ENCODE data around the gene PPM1B. TPM values are rescaled to one million over a fixed set of nuclear protein-coding genes. Genes with fewer than 3 reads are reported as not detected.

Gene PPM1B
- total RNA-seq (10 to 100 TPM; 25.7 to 65.9 (median 54.1) TPM), polyA plus RNA-seq (10 to 100 TPM; 22.6 to 46.2 TPM)
- long read RNA-seq, donor 1, transcript PPM1B-204 (6 exons, 3,877 nt), result minor isoform, 61 of 154 reads
- long read RNA-seq, donor 1, transcript PPM1B-201 (6 exons, 2,606 nt), result major isoform, 84 of 154 reads
- long read RNA-seq, donor 1, partial matches to known transcripts, result 2 of 154 reads
- long read RNA-seq, donor 1, other reads (novel, unspliced or antisense), result 7 of 154 reads
- long read RNA-seq, donor 2, partial matches to known transcripts, result 2 of 6 reads
- long read RNA-seq, donor 2, other reads (novel, unspliced or antisense), result 0 of 6 reads
- long read RNA-seq, donor 3, transcript PPM1B-201 (6 exons, 2,606 nt), result major isoform, 96 of 170 reads
- long read RNA-seq, donor 3, transcript PPM1B-204 (6 exons, 3,877 nt), result minor isoform, 58 of 170 reads
- long read RNA-seq, donor 3, partial matches to known transcripts, result 5 of 170 reads
- long read RNA-seq, donor 3, other reads (novel, unspliced or antisense), result 11 of 170 reads

DNA sequence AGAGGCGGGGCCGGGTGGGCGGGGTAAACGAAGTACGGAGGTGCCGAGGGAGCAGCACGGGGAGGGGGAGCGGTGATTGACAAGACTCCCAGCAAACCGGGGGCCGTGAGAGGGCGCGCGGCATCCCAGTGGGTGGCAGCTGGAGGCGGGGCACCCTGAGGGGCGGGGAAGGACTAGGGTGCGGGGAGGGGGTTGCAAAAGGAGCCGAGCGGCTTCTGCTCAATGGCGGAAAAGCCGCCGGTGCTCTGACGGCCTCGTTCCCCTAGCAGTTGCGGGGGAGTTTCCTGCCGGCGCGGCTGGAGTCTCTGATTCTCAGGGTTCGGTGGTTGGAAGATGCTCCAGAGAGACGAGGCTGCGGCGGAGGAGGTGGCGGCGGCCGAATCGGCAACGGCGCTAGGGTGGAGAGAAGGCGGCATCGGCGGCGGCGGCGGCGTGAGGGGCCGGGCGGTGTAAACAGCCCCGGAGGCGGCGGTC is at the start of gene PPM1B:
Gene PPM1B, plus strand, starts transcription at position 195 of the 474 bp plus-strand sequence. CDS start 32,325 bp downstream, outside the sequence.
- H3K36me3 ChIP-seq, result no peaks in the 10 kb centered on the region
- H3K9me3 ChIP-seq, result peaks cover 0 to 9% (median 0%) of the 10 kb centered on the region in 12 donors
- H3K4me3 ChIP-seq, result peak within 1 kb of the TSS; percentile 79 to 96 (median 90)
- TF ChIP-seq, protein P1, sequence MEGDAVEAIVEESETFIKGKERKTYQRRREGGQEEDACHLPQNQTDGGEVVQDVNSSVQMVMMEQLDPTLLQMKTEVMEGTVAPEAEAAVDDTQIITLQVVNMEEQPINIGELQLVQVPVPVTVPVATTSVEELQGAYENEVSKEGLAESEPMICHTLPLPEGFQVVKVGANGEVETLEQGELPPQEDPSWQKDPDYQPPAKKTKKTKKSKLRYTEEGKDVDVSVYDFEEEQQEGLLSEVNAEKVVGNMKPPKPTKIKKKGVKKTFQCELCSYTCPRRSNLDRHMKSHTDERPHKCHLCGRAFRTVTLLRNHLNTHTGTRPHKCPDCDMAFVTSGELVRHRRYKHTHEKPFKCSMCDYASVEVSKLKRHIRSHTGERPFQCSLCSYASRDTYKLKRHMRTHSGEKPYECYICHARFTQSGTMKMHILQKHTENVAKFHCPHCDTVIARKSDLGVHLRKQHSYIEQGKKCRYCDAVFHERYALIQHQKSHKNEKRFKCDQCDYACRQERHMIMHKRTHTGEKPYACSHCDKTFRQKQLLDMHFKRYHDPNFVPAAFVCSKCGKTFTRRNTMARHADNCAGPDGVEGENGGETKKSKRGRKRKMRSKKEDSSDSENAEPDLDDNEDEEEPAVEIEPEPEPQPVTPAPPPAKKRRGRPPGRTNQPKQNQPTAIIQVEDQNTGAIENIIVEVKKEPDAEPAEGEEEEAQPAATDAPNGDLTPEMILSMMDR (IDR thresholded peaks at IDR 0.05), result no peak
- peak; percentile 92 to 97 for TF ChIP-seq POLR2A (IDR thresholded peaks at IDR 0.05)
- ATAC-seq, result peak; percentile 84 to 94 (median 90)
- peaks cover 0 to 39% (median 20%) of the 10 kb centered on the region in 12 donors for H3K4me1 ChIP-seq
- peak in 4 of 5 donors; percentile 99 to 100 (median 100) for DNase-seq
- H3K27ac ChIP-seq, result peak within 1 kb of the TSS; percentile 90 to 98 (median 94)
- no peaks in the 10 kb centered on the region for H3K27me3 ChIP-seq
- intact Hi-C loops (cut with DNase I), result loop anchor here in 6 of 10 donors (1.0 to 10.0 kb wide), 8 partner anchors 74 to 193 kb away; partner anchors contain the start of genes CAMKMT (in 3 of the 6), PREPL (in 3 of the 6) and LRPPRC (in 2 of the 6)
- WGBS, 4 donors, result 0 to 1% (median 1%) methylated on average over 44 to 49 of the region's 49 CpGs

DNA sequence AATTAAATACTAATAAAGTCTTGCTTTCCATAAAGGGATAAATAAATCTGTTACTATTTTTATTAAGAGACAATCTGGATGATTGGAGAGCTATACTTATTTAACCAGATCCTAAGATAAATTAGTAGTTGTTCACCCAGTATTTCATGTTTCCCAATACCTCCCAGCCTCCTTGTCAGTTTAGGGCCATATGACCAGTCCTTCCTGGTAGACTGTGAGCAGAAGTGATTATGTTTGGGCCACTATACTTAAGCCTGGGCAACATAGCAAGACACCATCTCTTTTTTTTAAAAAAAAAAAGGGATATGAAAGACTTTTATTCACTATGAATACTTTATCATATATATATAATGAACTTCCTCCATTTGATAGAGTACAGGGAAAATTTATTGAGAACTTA is 48.8 kb upstream of the PPM1B start:
- no peak overlapping the region for H3K27ac ChIP-seq
- no peak for ATAC-seq
- H3K4me3 ChIP-seq, result no peak overlapping the region
- intact Hi-C loops (cut with DNase I), result no loop called here
- no peak for TF ChIP-seq POLR2A (IDR thresholded peaks at IDR 0.05)
- TF ChIP-seq, protein P1 (IDR thresholded peaks at IDR 0.05), result no peak
- no peaks in the 10 kb centered on the region for H3K27me3 ChIP-seq
- no peaks in the 10 kb centered on the region for H3K36me3 ChIP-seq
- H3K9me3 ChIP-seq, result no peaks in the 10 kb centered on the region
- peaks cover 0 to 10% (median 0%) of the 10 kb centered on the region in 12 donors for H3K4me1 ChIP-seq
- no peak for DNase-seq

DNA sequence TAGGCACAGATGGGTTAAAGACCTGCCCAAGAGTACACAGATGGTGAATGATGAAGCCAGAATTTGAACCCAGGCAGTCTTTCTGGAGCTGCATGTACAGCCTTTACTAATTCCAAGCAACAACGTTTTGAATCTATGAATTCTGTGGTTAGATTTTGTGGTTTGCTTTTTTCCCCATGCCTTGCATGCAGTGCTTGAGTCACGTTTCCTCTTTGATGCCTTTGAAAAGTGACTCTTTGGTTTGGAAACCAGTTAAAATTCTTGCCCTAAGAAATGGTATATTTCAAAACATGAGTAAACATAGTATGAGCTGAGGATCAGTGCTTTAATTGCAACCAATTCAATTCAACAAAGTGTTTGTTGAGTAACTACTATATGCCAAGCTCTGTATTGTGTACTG is 48.2 kb upstream of the PPM1B start:
- Histone ChIP-seq H3K9me3 (no peaks in the 10 kb centered on the region), H3K27me3 (no peaks in the 10 kb centered on the region), H3K27ac (no peak overlapping the region), H3K36me3 (no peaks in the 10 kb centered on the region), H3K4me3 (no peak overlapping the region), H3K4me1 (peaks cover 0 to 10% (median 0%) of the 10 kb centered on the region in 12 donors)
- DNase-seq (no peak), ATAC-seq (no peak)
- WGBS, 4 donors, result 62 to 80% (median 69%) methylated on average over 2 of the region's 2 CpGs
- intact Hi-C loops (cut with DNase I), result no loop called here
- no peak for TF ChIP-seq POLR2A (IDR thresholded peaks at IDR 0.05)
- TF ChIP-seq, protein P1 (IDR thresholded peaks at IDR 0.05), result no peak

DNA sequence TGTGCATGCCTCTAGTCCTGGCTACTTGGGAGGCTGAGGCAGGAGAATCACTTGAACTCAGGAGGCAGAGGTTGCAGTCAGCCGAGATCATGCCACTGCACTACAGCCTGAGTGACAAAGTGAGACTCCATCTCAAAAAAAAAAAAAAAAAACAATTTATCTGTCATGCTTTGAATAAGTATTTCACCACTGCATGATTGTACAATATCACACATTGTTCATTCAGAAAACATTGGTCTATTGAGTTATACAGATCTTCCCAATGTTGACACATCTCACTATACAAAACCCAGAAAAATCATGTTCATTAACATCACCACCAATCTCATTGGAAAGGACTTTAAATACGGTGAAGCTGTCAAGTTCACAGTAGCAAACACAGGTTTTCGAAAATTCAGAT is 46.8 kb upstream of the PPM1B start:
- no peaks in the 10 kb centered on the region for H3K36me3 ChIP-seq
- WGBS, 4 donors, result 87 to 95% (median 93%) methylated on average over 3 of the region's 3 CpGs

More for the DNA sequence above, 46.8 kb upstream of the PPM1B start:
- H3K27ac ChIP-seq, result no peak overlapping the region
- H3K9me3 ChIP-seq, result no peaks in the 10 kb centered on the region
- H3K4me1 ChIP-seq, result peaks cover 0 to 10% (median 0%) of the 10 kb centered on the region in 12 donors
- no peak for ATAC-seq
- no peak for DNase-seq
- H3K4me3 ChIP-seq, result no peak overlapping the region
- no peak for TF ChIP-seq POLR2A (IDR thresholded peaks at IDR 0.05)
- TF ChIP-seq, protein P1 (IDR thresholded peaks at IDR 0.05), result no peak
- intact Hi-C loops (cut with DNase I), result no loop called here
- no peaks in the 10 kb centered on the region for H3K27me3 ChIP-seq

Measured in heart left ventricle (tissue), 16 donors.